Measurements from ENCODE around the gene LRFN3. TPM values are rescaled to one million over a fixed set of nuclear protein-coding genes. Genes with fewer than 3 reads are reported as not detected.

Gene LRFN3
- total and polyA plus RNA-seq, 2 donors (not counting 1 experiment from before 2014, with no cell fraction given) = 2.2 to 2.6 TPM

GRCh38 chr19:35911790-35912189 is 24.4 kb upstream of the LRFN3 start:
- H3K9me3 ChIP-seq (ENCODE audit: control insufficient read depth, insufficient read depth, low read depth, low read length) = no peaks in the 10 kb centered on the region
- no peak overlapping the region for H3K4me2 ChIP-seq (ENCODE audit: extremely low read depth, insufficient read depth, low read length)
- H4K20me1 ChIP-seq (ENCODE audit: control insufficient read depth, extremely low read depth, insufficient read depth, low read length) = no peaks in the 10 kb centered on the region
- H3K4me1 ChIP-seq (ENCODE audit: control insufficient read depth, extremely low read depth, insufficient read depth, low read length) = no peaks in the 10 kb centered on the region
- no peak overlapping the region for H3K4me3 ChIP-seq (replicated peaks in 1 of 4; ENCODE audit: control extremely low read depth in 1 of 4, insufficient read depth in 1 of 4, low read depth in 3 of 4, low read length in 4 of 4)
- peak in 1 of 2 donors; percentile 38 for DNase-seq (ENCODE audit: low read depth in 2 of 2)
- H3K27me3 ChIP-seq (ENCODE audit: control insufficient read depth, insufficient read depth, low read length) = no peaks in the 10 kb centered on the region
- H3K27ac ChIP-seq (ENCODE audit: insufficient read depth, low read length) = no peak overlapping the region
- no peak overlapping the region for H2AFZ ChIP-seq (ENCODE audit: low read length)
- no peak overlapping the region for H3K9ac ChIP-seq (ENCODE audit: insufficient read depth, low read length)
- H3K36me3 ChIP-seq (ENCODE audit: control insufficient read depth, insufficient read depth, low read length) = no peaks in the 10 kb centered on the region
- H3K79me2 ChIP-seq (ENCODE audit: control insufficient read depth, insufficient read depth, low read length) = no peaks in the 10 kb centered on the region
- TF ChIP-seq CTCF (conservative IDR thresholded peaks at IDR 0.05 in 1 of 2, IDR thresholded peaks at IDR 0.05 in 1 of 2; ENCODE audit: low read depth in 1 of 2, low read length in 2 of 2) (no peak), EZH2 (IDR thresholded peaks at IDR 0.05; ENCODE audit: low read length, missing control alignments) (no peak)

GRCh38 chr19:35913589-35913988 is 22.6 kb upstream of the LRFN3 start:
- Histone ChIP-seq H3K4me2 (ENCODE audit: extremely low read depth, insufficient read depth, low read length) (peak overlapping the region; percentile 15), H3K4me3 (replicated peaks in 1 of 4; ENCODE audit: control extremely low read depth in 1 of 4, insufficient read depth in 1 of 4, low read depth in 3 of 4, low read length in 4 of 4) (no peak overlapping the region), H3K27me3 (ENCODE audit: control insufficient read depth, insufficient read depth, low read length) (no peaks in the 10 kb centered on the region), H4K20me1 (ENCODE audit: control insufficient read depth, extremely low read depth, insufficient read depth, low read length) (no peaks in the 10 kb centered on the region), H3K9me3 (ENCODE audit: control insufficient read depth, insufficient read depth, low read depth, low read length) (no peaks in the 10 kb centered on the region), H3K36me3 (ENCODE audit: control insufficient read depth, insufficient read depth, low read length) (no peaks in the 10 kb centered on the region), H2AFZ (ENCODE audit: low read length) (no peak overlapping the region), H3K27ac (ENCODE audit: insufficient read depth, low read length) (no peak overlapping the region), H3K9ac (ENCODE audit: insufficient read depth, low read length) (no peak overlapping the region), H3K79me2 (ENCODE audit: control insufficient read depth, insufficient read depth, low read length) (no peaks in the 10 kb centered on the region), H3K4me1 (ENCODE audit: control insufficient read depth, extremely low read depth, insufficient read depth, low read length) (no peaks in the 10 kb centered on the region)
- peak in 1 of 2 donors; percentile 60 for DNase-seq (ENCODE audit: low read depth in 2 of 2)
- TF ChIP-seq CTCF (conservative IDR thresholded peaks at IDR 0.05 in 1 of 2, IDR thresholded peaks at IDR 0.05 in 1 of 2; ENCODE audit: low read depth in 1 of 2, low read length in 2 of 2) (no peak), EZH2 (IDR thresholded peaks at IDR 0.05; ENCODE audit: low read length, missing control alignments) (no peak)

- no peaks in the 10 kb centered on the region for H3K9me3 ChIP-seq (ENCODE audit: control insufficient read depth, insufficient read depth, low read depth, low read length)
- no peak for DNase-seq (ENCODE audit: low read depth in 2 of 2)
- no peak overlapping the region for H3K4me2 ChIP-seq (ENCODE audit: extremely low read depth, insufficient read depth, low read length)
- no peak for TF ChIP-seq CTCF (conservative IDR thresholded peaks at IDR 0.05 in 1 of 2, IDR thresholded peaks at IDR 0.05 in 1 of 2; ENCODE audit: low read depth in 1 of 2, low read length in 2 of 2)
- no peak for TF ChIP-seq EZH2 (IDR thresholded peaks at IDR 0.05; ENCODE audit: low read length, missing control alignments)
- H4K20me1 ChIP-seq (ENCODE audit: control insufficient read depth, extremely low read depth, insufficient read depth, low read length) = no peaks in the 10 kb centered on the region
- H3K36me3 ChIP-seq (ENCODE audit: control insufficient read depth, insufficient read depth, low read length) = no peaks in the 10 kb centered on the region
- H3K27me3 ChIP-seq (ENCODE audit: control insufficient read depth, insufficient read depth, low read length) = no peaks in the 10 kb centered on the region
- no peak overlapping the region for H3K4me3 ChIP-seq (replicated peaks in 1 of 4; ENCODE audit: control extremely low read depth in 1 of 4, insufficient read depth in 1 of 4, low read depth in 3 of 4, low read length in 4 of 4)
- H3K27ac ChIP-seq (ENCODE audit: insufficient read depth, low read length) = no peak overlapping the region
- no peak overlapping the region for H3K9ac ChIP-seq (ENCODE audit: insufficient read depth, low read length)
- H2AFZ ChIP-seq (ENCODE audit: low read length) = no peak overlapping the region
- no peaks in the 10 kb centered on the region for H3K79me2 ChIP-seq (ENCODE audit: control insufficient read depth, insufficient read depth, low read length)
- H3K4me1 ChIP-seq (ENCODE audit: control insufficient read depth, extremely low read depth, insufficient read depth, low read length) = no peaks in the 10 kb centered on the region
Measured at GRCh38 chr19:35915443-35915842, 20.7 kb upstream of the LRFN3 start.

Data from fibroblast of lung (primary cell).